Thyroid gland (tissue), 4 donors: ENCODE measurements around the gene SP1. TPM values are rescaled to one million over a fixed set of nuclear protein-coding genes. Genes with fewer than 3 reads are reported as not detected.
"Not testable (repeated sequence)": the region's sequence is repeated elsewhere in the genome, so short reads cannot be mapped to it uniquely, and the experiment has no call there.

Experiments used
- DNase-seq, 2 donors: peaks; one replicate each; pipeline ENCODE4 v3.0.0-alpha.2; 2019
- H3K27ac ChIP-seq, 3 donors: fragments of 200-600 bp; sonication (generic); 1 replicate in 2 of 3; 2 replicates in 1 of 3; pipeline ENCODE4 v1.5.1; 2016 to 2019; ENCODE audit warnings: mild to moderate bottlenecking in 1 of 3, moderate library complexity in 1 of 3
- H3K27me3 ChIP-seq: fragments of 200-600 bp; sonication (generic); one replicate; pipeline ENCODE4 v1.5.1; 2019
- H3K36me3 ChIP-seq, 2 donors: fragments of 200-600 bp; sonication (generic); one replicate each; pipeline ENCODE4 v1.5.1; 2016 to 2019
- H3K4me1 ChIP-seq, 2 donors: fragments of 200-600 bp; sonication (generic); one replicate each; pipeline ENCODE4 v1.5.1; 2017 to 2019
- H3K4me3 ChIP-seq, 3 donors: fragments of 200-600 bp; sonication (generic); replicated peaks in 1 of 3; 1 replicate in 2 of 3; 2 replicates in 1 of 3; pipeline ENCODE4 v1.5.1; 2016; ENCODE audit warnings: mild to moderate bottlenecking in 1 of 3
- H3K9me3 ChIP-seq: fragments of 200-600 bp; sonication (generic); one replicate; pipeline ENCODE4 v1.5.1; 2017
- CTCF ChIP-seq, 6 experiments: fragments of 200-600 bp in 3 of 6; fragments of 450-650 bp in 3 of 6; sonication (generic) in 3 of 6; IDR thresholded peaks; one replicate each; pipeline ENCODE4 v1.5.1; 2016 to 2019; ENCODE audit warnings: antibody characterized with exemption in 6 of 6, mild to moderate bottlenecking in 2 of 6, inconsistent platforms in 1 of 6, moderate library complexity in 1 of 6
- POLR2A ChIP-seq, 2 donors: fragments of 450-650 bp; IDR thresholded peaks; one replicate each; pipeline ENCODE4 v1.6.1; 2017; ENCODE audit warnings: antibody characterized with exemption in 2 of 2, mild to moderate bottlenecking in 2 of 2, moderate library complexity in 1 of 2
- WGBS, 2 donors: methylation state at CpG; one replicate each; pipeline ENCODE4 v1.1.5; 2017; 5-methylcytosine and 5-hydroxymethylcytosine counted together
- intact Hi-C: fragments of 100-400 bp; cut with DNase I; formaldehyde crosslinking; loops from one replicate; pipeline ENCODE4 v1.15.1; 2023
- total RNA-seq, 4 donors: library from RNA; depleted of rRNA; stranded (reverse); fragments of >200 nt; gene quantifications; one replicate each; pipeline ENCODE4 v1.2.3, GENCODE V29; 2016

Gene SP1
- total RNA-seq, 4 donors from 2014 or later = 55.9 to 73.1 (median 67.7) TPM

GRCh38 chr12:53419756-53420155 is 39.8 kb downstream of the SP1 start:
- Histone ChIP-seq H3K4me1 (peaks cover 0 to 11% of the 10 kb centered on the region in 2 donors), H3K9me3 (no peaks in the 10 kb centered on the region), H3K27ac (no peak overlapping the region), H3K4me3 (no peak overlapping the region), H3K36me3 (no peaks in the 10 kb centered on the region), H3K27me3 (no peaks in the 10 kb centered on the region)
- DNase-seq = no peak
- TF ChIP-seq CTCF (IDR thresholded peaks at IDR 0.05) = no peak
- no peak for TF ChIP-seq POLR2A (IDR thresholded peaks at IDR 0.05)
- WGBS, 2 donors = 90 to 97% methylated on average over 2 of the region's 2 CpGs
- intact Hi-C loops = loop anchor here (2.0 to 10.0 kb wide), 2 partner anchors 67 to 95 kb away; partner anchors contain the start of gene AAAS

- H3K27ac ChIP-seq, H3K4me3 ChIP-seq, H3K36me3 ChIP-seq, DNase-seq, H3K4me1 ChIP-seq, H3K27me3 ChIP-seq, H3K9me3 ChIP-seq: not testable (repeated sequence)
- intact Hi-C loops = loop anchor here (10.0 kb wide), 1 partner anchor 97 kb away; the partner anchor contains the start of gene AAAS
- 90% methylated on average over 12 of the region's 12 CpGs for WGBS, 2 donors
These were observed 42.3 kb downstream of the SP1 start for GRCh38 chr12:53422247-53422646.

GRCh38 chr12:53423597-53423996 is 43.6 kb downstream of the SP1 start, which contains the start of gene AMHR2:
Gene AMHR2, plus strand, starts transcription at chr12:53423855. Its CDS starts 80 bp downstream, at chr12:53423935.
- no peak for TF ChIP-seq POLR2A (IDR thresholded peaks at IDR 0.05)
- WGBS, 2 donors = 100% methylated on average over 1 of the region's 1 CpG
- Histone ChIP-seq H3K36me3 (no peaks in the 10 kb centered on the region), H3K4me3 (no peak within 1 kb of the TSS), H3K27me3 (no peaks in the 10 kb centered on the region), H3K27ac (no peak within 1 kb of the TSS), H3K9me3 (no peaks in the 10 kb centered on the region), H3K4me1 (peaks cover 0 to 5% of the 10 kb centered on the region in 2 donors)
- no peak for DNase-seq
- intact Hi-C loops = loop anchor here (10.0 kb wide), 1 partner anchor 99 kb away; the partner anchor contains the start of gene AAAS

- no peaks in the 10 kb centered on the region for H3K9me3 ChIP-seq
- intact Hi-C loops = loop anchor here (10.0 kb wide), 1 partner anchor 100 kb away; the partner anchor contains the start of gene AAAS
- DNase-seq = no peak
- WGBS, 2 donors = 68 to 88% methylated on average over 6 to 8 of the region's 9 CpGs
- H3K4me1 ChIP-seq = peaks cover 0 to 5% of the 10 kb centered on the region in 2 donors
- H3K27me3 ChIP-seq = no peaks in the 10 kb centered on the region
- TF ChIP-seq CTCF (IDR thresholded peaks at IDR 0.05) = no peak
- no peak for TF ChIP-seq POLR2A (IDR thresholded peaks at IDR 0.05)
- H3K4me3 ChIP-seq = no peak overlapping the region
- H3K36me3 ChIP-seq = no peaks in the 10 kb centered on the region
- H3K27ac ChIP-seq = no peak overlapping the region
These were observed 44.9 kb downstream of the SP1 start for GRCh38 chr12:53424626-53425514.

- H3K4me1 ChIP-seq = peaks cover 0 to 5% of the 10 kb centered on the region in 2 donors
- H3K36me3 ChIP-seq = no peaks in the 10 kb centered on the region
- no peak for DNase-seq
- TF ChIP-seq POLR2A (IDR thresholded peaks at IDR 0.05) (no peak), CTCF (IDR thresholded peaks at IDR 0.05) (no peak)
- intact Hi-C loops = loop anchor here (10.0 kb wide), 1 partner anchor 101 kb away; the partner anchor contains the start of gene AAAS
- no peak overlapping the region for H3K4me3 ChIP-seq
- H3K27ac ChIP-seq = no peak overlapping the region
- H3K9me3 ChIP-seq = no peaks in the 10 kb centered on the region
- no peaks in the 10 kb centered on the region for H3K27me3 ChIP-seq
- WGBS, 2 donors = 85% methylated on average over 7 to 9 of the region's 11 CpGs
These were observed 45.7 kb downstream of the SP1 start for GRCh38 chr12:53425515-53426150.
